Activated B cell treated with CpG ODN at 0.5 μM for 24 hours (primary cell): ENCODE measurements around the gene N4BP2L2. TPM values are rescaled to one million over a fixed set of nuclear protein-coding genes. Genes with fewer than 3 reads are reported as not detected.

Source experiments
- ATAC-seq: fragments of 200-7000 bp; cut with Tn5 transposase; one replicate; pipeline ENCODE4 v1.10.0; 2021; ENCODE audit warnings: low read depth, mild to moderate bottlenecking, moderate library complexity
- CTCF ChIA-PET: fragments of 350-600 bp; sonication (Branson Sonifier 250); formaldehyde crosslinking; loops from one replicate; lab custom pipeline; 2021; ENCODE audit warnings: antibody characterized with exemption; lab: Charles Lee
- POLR2A ChIA-PET: fragments of 350-600 bp; sonication (Branson Sonifier 250); formaldehyde crosslinking; loops from one replicate; lab custom pipeline; 2021; ENCODE audit warnings: antibody characterized with exemption; lab: Charles Lee
- DNase-seq: peaks from one replicate; pipeline ENCODE4 v3.0.0; 2022
- H3K27ac Mint-ChIP-seq: one replicate; pipeline ENCODE4 v1.8.0; 2020; ENCODE audit warnings: mixed read lengths
- H3K27me3 Mint-ChIP-seq: one replicate; pipeline ENCODE4 v1.8.0; 2021; ENCODE audit warnings: mixed read lengths
- H3K36me3 Mint-ChIP-seq: one replicate; pipeline ENCODE4 v1.8.0; 2021; ENCODE audit warnings: low read depth, mixed read lengths
- H3K4me1 Mint-ChIP-seq: one replicate; pipeline ENCODE4 v1.8.0; 2021; ENCODE audit warnings: mixed read lengths
- H3K4me3 Mint-ChIP-seq: one replicate; pipeline ENCODE4 v1.8.0; 2020; ENCODE audit warnings: mild to moderate bottlenecking, mixed read lengths
- H3K9me3 Mint-ChIP-seq: one replicate; pipeline ENCODE4 v1.8.0; 2020; ENCODE audit warnings: mixed read lengths
- CTCF ChIP-seq: fragments of 200-600 bp; IDR thresholded peaks from one replicate; pipeline ENCODE4 v1.8.0; 2022; ENCODE audit warnings: antibody characterized with exemption, mild to moderate bottlenecking
- intact Hi-C: fragments of 100-400 bp; cut with micrococcal nuclease; formaldehyde crosslinking; loops from one replicate; pipeline ENCODE4 v1.15.1; 2024
- total RNA-seq: library from RNA; stranded (reverse); gene quantifications from 2 replicates; pipeline ENCODE4 v1.2.3, GENCODE V29; 2022

Gene N4BP2L2
- total RNA-seq, 1 donor from 2014 or later: 153 TPM

DNA sequence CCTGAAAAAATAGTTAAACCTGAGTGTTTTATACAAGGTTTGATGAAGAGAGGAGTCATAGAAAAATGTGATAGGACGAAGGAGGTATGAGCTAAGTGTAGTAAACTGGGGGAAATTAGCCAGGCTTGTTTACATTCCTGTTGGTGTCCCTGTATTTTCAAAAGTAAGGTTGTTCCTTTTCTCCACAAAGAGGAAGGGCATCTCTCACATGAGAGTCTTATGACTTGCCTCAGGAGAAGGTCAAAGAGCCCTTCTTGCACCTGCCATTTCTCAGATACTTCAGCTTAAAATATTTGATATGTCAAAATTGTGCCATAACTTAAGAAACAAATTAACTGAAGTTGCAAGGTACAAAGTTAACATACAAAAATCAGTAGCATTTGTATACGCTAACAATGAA lies 3.6 kb upstream of the N4BP2L2 start:
- Mint-ChIP-seq H3K36me3 (peaks cover 12% of the 10 kb centered on the region), H3K27me3 (no peaks in the 10 kb centered on the region), H3K4me1 (peaks cover 31% of the 10 kb centered on the region), H3K4me3 (no peak overlapping the region), H3K27ac (no peak overlapping the region), H3K9me3 (no peaks in the 10 kb centered on the region)
- POLR2A ChIA-PET: no interaction called here
- DNase-seq (no peak), ATAC-seq (no peak)
- CTCF ChIA-PET: interaction anchor here (0.6 kb wide), 1 partner anchor 279 kb away, joined by 3 read pairs; no protein-coding TSS in a partner anchor
- no peak for TF ChIP-seq CTCF
- intact Hi-C loops: no loop called here

- intact Hi-C loops: loop anchor here (1.0 to 10.0 kb wide), 12 partner anchors 43 to 1375 kb away; partner anchors contain the start of genes BRCA2, N4BP2L1, PDS5B and RFC3
- Mint-ChIP-seq H3K4me3 (peak overlapping the region; percentile 99), H3K36me3 (peaks cover 43% of the 10 kb centered on the region), H3K9me3 (no peaks in the 10 kb centered on the region), H3K27ac (peak overlapping the region; percentile 100), H3K4me1 (peaks cover 56% of the 10 kb centered on the region), H3K27me3 (no peaks in the 10 kb centered on the region)
- ChIA-PET POLR2A (interaction anchor here (0.6 to 2.2 kb wide), 9 partner anchors 13 to 486 kb away, joined by 3 to 24 read pairs (median 4); partner anchors contain the start of genes BRCA2, N4BP2L1, PDS5B and ZAR1L), CTCF (interaction anchor here (0.7 to 1.9 kb wide), 3 partner anchors 43 to 101 kb away, joined by 3 to 15 read pairs (median 7); partner anchors contain the start of gene PDS5B)
- ATAC-seq: peak; percentile 80
- no peak for TF ChIP-seq CTCF
- no peak for DNase-seq
These were observed 413 bp downstream of the N4BP2L2 start for GRCh38 chr13:32538143-32538620.

DNA sequence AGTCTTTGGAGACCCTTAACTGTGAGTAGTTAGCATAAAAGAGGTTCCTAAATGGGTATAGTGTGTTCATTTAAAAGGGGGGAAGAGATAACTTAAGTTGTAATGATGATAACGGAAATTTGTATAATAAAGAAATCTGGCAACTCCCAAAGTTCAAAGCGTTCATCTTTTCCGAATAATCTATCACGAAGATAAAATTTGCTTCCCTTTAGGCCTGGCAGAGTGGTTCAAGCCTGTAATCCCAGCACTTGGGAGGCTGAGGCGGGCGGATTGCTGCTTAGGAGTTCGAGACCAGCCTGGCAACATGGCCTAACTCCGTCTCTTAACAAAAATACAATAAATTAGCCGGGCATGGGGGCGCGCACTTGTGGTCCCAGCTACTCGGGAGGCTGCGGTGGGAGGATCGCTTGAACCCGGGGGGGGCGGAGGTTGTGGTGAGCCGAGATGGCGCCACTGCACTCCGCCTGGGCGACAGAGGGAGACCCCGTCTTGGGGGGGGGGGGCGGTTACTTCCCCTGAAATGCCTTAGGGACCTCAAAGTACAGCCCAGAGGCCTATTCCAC lies 934 bp downstream of the N4BP2L2 start:
- no peak for ATAC-seq
- peak overlapping the region; percentile 99 for H3K4me3 Mint-ChIP-seq
- no peaks in the 10 kb centered on the region for H3K9me3 Mint-ChIP-seq

DNA sequence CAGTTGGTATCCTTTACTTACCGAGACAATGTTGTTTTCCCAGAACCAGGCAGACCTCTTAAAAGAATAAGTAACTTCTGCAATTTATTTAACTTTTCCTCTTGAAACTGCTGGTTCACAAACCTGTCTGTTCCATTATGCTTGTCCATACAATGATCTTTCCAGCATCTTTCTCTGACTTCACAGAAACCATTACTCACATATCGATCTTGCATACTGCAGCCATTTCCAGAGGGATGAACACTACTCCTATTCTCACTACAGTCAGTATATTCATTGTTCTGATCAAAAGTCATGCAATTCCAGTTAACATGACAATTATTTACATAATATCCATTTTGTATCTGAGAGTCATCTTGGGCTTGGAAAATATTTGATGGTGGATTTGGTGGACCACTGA lies 2.8 kb downstream of the N4BP2L2 start:
- no peaks in the 10 kb centered on the region for H3K27me3 Mint-ChIP-seq
- H3K27ac Mint-ChIP-seq: no peak overlapping the region
- ChIA-PET POLR2A (no interaction called here), CTCF (no interaction called here)
- H3K36me3 Mint-ChIP-seq: peaks cover 62% of the 10 kb centered on the region
- peaks cover 76% of the 10 kb centered on the region for H3K4me1 Mint-ChIP-seq
- ATAC-seq (no peak), DNase-seq (no peak)
- intact Hi-C loops: loop anchor here (5.0 to 10.0 kb wide), 2 partner anchors 93 to 691 kb away; no protein-coding TSS in a partner anchor
- no peak for TF ChIP-seq CTCF
- no peaks in the 10 kb centered on the region for H3K9me3 Mint-ChIP-seq
- H3K4me3 Mint-ChIP-seq: peak overlapping the region; percentile 11

More for the DNA sequence above, 934 bp downstream of the N4BP2L2 start:
- DNase-seq: peak; percentile 25
- intact Hi-C loops: loop anchor here (1.0 to 10.0 kb wide), 12 partner anchors 44 to 1375 kb away; partner anchors contain the start of genes BRCA2, N4BP2L1, PDS5B and RFC3
- Mint-ChIP-seq H3K27me3 (no peaks in the 10 kb centered on the region), H3K27ac (peak overlapping the region; percentile 100), H3K36me3 (peaks cover 47% of the 10 kb centered on the region), H3K4me1 (peaks cover 60% of the 10 kb centered on the region)
- CTCF ChIA-PET: interaction anchor here (0.7 to 1.9 kb wide), 4 partner anchors 43 to 102 kb away, joined by 3 to 15 read pairs (median 5); partner anchors contain the start of gene PDS5B
- POLR2A ChIA-PET: interaction anchor here (0.6 to 2.2 kb wide), 9 partner anchors 12 to 486 kb away, joined by 3 to 24 read pairs (median 5); partner anchors contain the start of genes BRCA2, N4BP2L1, PDS5B and ZAR1L
- no peak for TF ChIP-seq CTCF

- Mint-ChIP-seq H3K36me3 (peaks cover 62% of the 10 kb centered on the region), H3K27me3 (no peaks in the 10 kb centered on the region), H3K9me3 (no peaks in the 10 kb centered on the region), H3K27ac (no peak overlapping the region), H3K4me1 (peaks cover 82% of the 10 kb centered on the region), H3K4me3 (peak overlapping the region; percentile 25)
- ATAC-seq: no peak
- ChIA-PET POLR2A (no interaction called here), CTCF (no interaction called here)
- no peak for DNase-seq
- intact Hi-C loops: loop anchor here (5.0 to 10.0 kb wide), 2 partner anchors 93 to 690 kb away; no protein-coding TSS in a partner anchor
- no peak for TF ChIP-seq CTCF
These were observed 3.5 kb downstream of the N4BP2L2 start for GRCh38 chr13:32535115-32535514.
